D721Med (cell line): ENCODE measurements around the gene ERBB4.

Experiments
- DNase-seq: peaks from one replicate; pipeline ENCODE4 v3.0.0; 2011; ENCODE audit warnings: low spot score; ENCODE audit not compliant: insufficient read length
- FAIRE-seq: peaks from 2 replicates; lab custom pipeline; 2011; peaks lifted over from hg19 to GRCh38; lab: Jason Lieb, UNC
- CTCF ChIP-seq: IDR thresholded peaks from 2 replicates; pipeline ENCODE4 v1.5.1; 2012; ENCODE audit warnings: mild to moderate bottlenecking, control low read depth; ENCODE audit not compliant: insufficient read depth; ENCODE audit errors: missing control alignments

Gene ERBB4

GRCh38 chr2:212097001-212097400 is 441.6 kb downstream of the ERBB4 start:
- FAIRE-seq: no peak
- no peak for DNase-seq
- TF ChIP-seq CTCF: no peak

- DNase-seq: no peak
- no peak for TF ChIP-seq CTCF
- FAIRE-seq: no peak
Measured at GRCh38 chr2:212089873-212090272, 448.7 kb downstream of the ERBB4 start.

- DNase-seq (no peak), FAIRE-seq (no peak)
- TF ChIP-seq CTCF: no peak
Measured at GRCh38 chr2:212088353-212088752, 450.2 kb downstream of the ERBB4 start.

- no peak for FAIRE-seq
- no peak for TF ChIP-seq CTCF
- DNase-seq: no peak
Measured at GRCh38 chr2:212083492-212083891, 455.1 kb downstream of the ERBB4 start.

GRCh38 chr2:212078103-212078502 is 460.5 kb downstream of the ERBB4 start:
- TF ChIP-seq CTCF: no peak
- no peak for FAIRE-seq
- no peak for DNase-seq

GRCh38 chr2:212076456-212076855 is 462.1 kb downstream of the ERBB4 start:
- DNase-seq: no peak
- TF ChIP-seq CTCF: no peak
- FAIRE-seq: no peak

- TF ChIP-seq CTCF: no peak
- no peak for FAIRE-seq
- no peak for DNase-seq
Measured at GRCh38 chr2:212073360-212073759, 465.2 kb downstream of the ERBB4 start.
